Measurements from ENCODE around the gene CITED2.
A peak's percentile ranks its signal among the peaks of the same experiment; 100 is the strongest.

CITED2 gene

GRCh38 chr6:139367810-139368351 is 6.6 kb downstream of the CITED2 start:
- no peak for TF ChIP-seq CTCF (IDR thresholded peaks at IDR 0.05)

GRCh38 chr6:139364982-139365379 is 9.5 kb downstream of the CITED2 start:
- no peak for TF ChIP-seq CTCF (IDR thresholded peaks at IDR 0.05)

GRCh38 chr6:139364302-139364981 is 10.0 kb downstream of the CITED2 start:
- TF ChIP-seq CTCF (IDR thresholded peaks at IDR 0.05) = peak; percentile 63

GRCh38 chr6:139361211-139361610 is 13.2 kb downstream of the CITED2 start:
- no peak for TF ChIP-seq CTCF (IDR thresholded peaks at IDR 0.05)

GRCh38 chr6:139356924-139357323 is 17.5 kb downstream of the CITED2 start:
- TF ChIP-seq CTCF (IDR thresholded peaks at IDR 0.05) = no peak

- no peak for TF ChIP-seq CTCF (IDR thresholded peaks at IDR 0.05)
These were observed 18.5 kb downstream of the CITED2 start for GRCh38 chr6:139355777-139356445.

- TF ChIP-seq CTCF (IDR thresholded peaks at IDR 0.05) = no peak
These were observed 19.3 kb downstream of the CITED2 start for GRCh38 chr6:139355172-139355571.
